GM19239 (cell line): ENCODE data around the gene NPY.
A peak's percentile ranks its signal among the peaks of the same experiment; 100 is the strongest.
"Not testable (repeated sequence)": the region's sequence is repeated elsewhere in the genome, so short reads cannot be mapped to it uniquely, and the experiment has no call there.

Experiments
- DNase-seq: peaks from one replicate; pipeline ENCODE4 v3.0.0; 2011; ENCODE audit warnings: low spot score; ENCODE audit not compliant: insufficient read length
- FAIRE-seq: peaks from 2 replicates; lab custom pipeline; 2011; peaks lifted over from hg19 to GRCh38; lab: Jason Lieb, UNC

Gene NPY

DNA sequence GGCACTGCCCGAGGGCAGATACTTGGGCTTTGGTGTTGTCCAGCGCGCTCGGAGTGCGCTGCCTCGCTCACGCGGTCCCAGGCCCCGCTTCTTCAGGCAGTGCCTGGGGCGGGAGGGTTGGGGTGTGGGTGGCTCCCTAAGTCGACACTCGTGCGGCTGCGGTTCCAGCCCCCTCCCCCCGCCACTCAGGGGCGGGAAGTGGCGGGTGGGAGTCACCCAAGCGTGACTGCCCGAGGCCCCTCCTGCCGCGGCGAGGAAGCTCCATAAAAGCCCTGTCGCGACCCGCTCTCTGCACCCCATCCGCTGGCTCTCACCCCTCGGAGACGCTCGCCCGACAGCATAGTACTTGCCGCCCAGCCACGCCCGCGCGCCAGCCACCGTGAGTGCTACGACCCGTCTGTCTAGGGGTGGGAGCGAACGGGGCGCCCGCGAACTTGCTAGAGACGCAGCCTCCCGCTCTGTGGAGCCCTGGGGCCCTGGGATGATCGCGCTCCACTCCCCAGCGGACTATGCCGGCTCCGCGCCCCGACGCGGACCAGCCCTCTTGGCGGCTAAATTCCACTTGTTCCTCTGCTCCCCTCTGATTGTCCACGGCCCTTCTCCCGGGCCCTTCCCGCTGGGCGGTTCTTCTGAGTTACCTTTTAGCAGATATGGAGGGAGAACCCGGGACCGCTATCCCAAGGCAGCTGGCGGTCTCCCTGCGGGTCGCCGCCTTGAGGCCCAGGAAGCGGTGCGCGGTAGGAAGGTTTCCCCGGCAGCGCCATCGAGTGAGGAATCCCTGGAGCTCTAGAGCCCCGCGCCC lies at the start of gene NPY:
NPY (plus strand) TSS at position 294 of the 802 bp plus-strand sequence. CDS start 1,051 bp downstream, outside the sequence.
- FAIRE-seq = no peak
- DNase-seq = no peak

DNA sequence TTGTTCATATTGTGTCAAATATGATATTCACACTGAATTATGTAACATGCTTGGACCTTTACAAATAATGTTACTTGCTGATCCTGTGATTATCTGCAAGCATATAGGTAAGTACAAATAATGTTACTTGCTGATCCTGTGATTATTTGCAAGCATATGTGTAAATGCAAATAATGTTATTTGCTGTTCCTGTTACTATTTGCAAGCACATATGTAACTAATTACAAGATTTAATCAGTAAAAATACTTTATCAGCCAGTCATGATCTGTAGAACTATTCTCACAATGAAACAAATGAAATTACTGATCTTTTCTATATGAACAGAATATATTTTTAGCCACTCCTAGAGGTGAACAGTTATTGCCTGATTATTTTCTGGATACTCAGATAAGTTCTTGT lies 44.7 kb upstream of the NPY start:
- DNase-seq (no peak), FAIRE-seq (no peak)

DNA sequence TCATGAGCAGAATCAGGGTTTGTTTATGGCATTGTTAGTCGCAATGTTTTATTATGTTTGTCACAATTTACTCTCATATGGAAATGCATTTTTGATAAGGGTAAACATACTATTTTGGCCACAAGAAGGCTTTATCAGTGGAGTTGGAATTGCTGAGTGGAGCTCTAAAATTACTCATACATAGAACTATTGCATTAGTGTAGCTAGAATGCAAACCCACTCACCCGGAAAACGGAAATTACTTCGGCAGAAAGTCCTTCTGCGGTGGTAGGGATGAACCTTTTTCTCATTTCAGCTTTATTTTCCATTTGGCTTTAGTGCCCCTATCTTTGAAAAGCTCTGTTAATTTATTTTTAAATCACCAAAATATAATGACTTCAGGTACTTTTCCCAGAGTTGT lies 42.8 kb upstream of the NPY start:
- no peak for FAIRE-seq
- DNase-seq = no peak

DNA sequence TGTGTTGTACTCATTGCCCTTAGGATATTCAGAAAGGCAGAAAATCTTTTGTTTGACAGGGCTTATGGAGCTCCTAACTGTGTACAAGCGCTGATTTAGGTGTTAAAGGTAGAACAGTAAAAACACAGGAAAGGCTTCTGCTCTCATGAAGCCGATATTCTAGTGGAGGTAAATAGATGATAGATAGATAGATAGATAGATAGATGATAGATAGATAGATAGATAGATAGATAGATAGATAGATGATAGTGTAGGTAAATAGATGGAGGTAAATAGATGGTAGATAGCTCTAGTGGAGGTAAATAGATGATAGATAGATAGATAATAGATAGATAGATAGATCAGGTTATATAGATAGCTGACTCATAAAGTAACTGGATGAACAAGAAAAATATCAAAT lies 39.4 kb upstream of the NPY start:
- DNase-seq (no peak), FAIRE-seq (no peak)

DNA sequence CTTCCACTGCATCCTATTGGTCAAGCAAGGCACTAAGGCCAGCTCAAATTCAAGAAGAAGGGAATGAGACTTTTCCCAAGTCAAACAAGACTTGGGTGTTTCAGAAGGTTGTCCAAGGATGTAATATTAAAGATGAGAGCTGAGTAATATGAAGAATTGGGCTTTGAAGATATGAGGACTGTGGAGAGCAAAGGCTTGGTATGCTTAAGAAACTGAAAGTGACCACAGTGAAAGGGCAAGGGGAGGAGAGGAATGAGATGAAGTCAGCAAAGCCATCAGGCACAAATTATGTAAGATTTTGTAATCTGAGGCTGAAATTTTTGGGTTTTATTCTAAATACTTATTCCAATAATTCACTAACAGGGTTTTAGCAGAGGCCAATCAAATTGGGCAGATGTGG lies 38.6 kb upstream of the NPY start:
- FAIRE-seq (no peak), DNase-seq (no peak)

DNA sequence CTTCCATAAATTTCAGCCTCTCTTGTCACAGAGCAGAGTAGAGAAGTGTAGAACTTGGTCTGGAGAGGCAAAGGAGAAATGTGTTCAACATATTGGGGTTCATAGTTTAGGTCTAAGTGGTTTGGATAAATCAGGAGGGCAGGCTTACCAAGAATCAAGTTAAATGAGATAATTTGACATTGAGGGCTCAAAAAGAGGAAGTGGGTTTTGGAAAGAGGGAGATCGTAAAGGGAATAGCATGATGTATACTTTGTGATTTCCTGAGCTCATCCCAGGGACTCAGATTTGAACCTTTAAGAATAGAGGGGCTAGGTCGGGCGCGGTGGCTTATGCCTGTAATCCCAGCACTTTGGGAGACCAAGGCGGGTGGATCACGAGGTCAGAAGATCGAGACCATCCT lies 34.7 kb upstream of the NPY start:
- no peak for FAIRE-seq

DNA sequence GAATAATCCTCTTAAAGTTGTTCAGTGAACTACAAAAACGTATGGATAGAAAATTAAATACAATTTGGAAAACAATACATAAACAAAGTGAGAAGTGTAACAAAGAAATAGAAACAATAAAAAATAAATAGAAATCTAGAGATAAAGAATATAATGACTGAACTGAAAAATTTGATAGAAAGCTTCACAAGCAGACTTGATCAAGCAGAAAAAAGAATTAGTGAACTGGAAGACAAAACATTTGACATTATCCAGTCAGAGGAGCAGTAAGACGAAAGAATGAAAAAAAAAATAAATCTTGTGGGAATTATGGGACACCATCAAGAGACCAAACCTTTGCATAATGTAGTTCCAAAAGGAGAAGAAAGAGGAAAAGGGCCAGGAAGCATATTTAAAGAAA lies 32.4 kb upstream of the NPY start:
- FAIRE-seq = no peak

More for the DNA sequence above, 34.7 kb upstream of the NPY start:
- no peak for DNase-seq

DNA sequence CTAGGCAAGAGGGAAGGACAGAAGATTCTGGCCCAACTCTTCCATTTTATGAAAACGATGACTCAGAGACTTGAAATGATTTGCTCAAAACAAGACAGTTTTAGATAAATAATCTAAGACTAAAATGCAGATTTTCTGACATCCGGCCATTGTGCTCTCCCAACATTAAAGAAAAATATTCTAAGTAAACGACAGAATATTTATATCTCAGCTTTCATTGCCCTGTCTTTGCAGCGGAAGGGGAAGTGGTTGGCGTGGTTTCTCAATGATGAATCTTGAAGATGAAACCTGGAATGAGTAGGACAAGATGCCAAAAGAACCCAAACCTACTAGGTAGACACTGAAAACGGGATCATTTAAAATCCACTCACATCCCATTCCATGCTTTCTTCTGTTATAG lies 28.9 kb upstream of the NPY start:
- FAIRE-seq (no peak), DNase-seq (no peak)

More for the DNA sequence above, 32.4 kb upstream of the NPY start:
- DNase-seq = no peak

DNA sequence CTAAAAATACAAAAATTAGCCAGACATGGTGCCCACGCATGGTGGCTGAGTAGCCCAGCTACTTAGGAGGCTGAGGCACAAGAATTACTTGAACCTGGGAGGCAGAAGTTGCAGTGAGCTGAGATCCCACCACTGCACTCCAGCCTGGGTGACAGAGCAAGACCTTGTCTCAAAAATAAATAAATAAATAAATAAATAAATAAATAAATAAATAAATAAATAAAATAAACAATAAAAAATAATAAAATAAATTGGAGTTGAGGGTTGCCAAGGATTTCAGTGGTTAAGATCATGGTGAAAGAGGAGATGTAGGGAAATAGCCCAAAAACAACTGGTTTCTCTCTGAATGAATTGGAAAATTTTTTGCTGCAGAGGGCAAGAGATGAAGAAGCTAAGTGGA lies 25.7 kb upstream of the NPY start:
- not testable (repeated sequence) for DNase-seq, FAIRE-seq

DNA sequence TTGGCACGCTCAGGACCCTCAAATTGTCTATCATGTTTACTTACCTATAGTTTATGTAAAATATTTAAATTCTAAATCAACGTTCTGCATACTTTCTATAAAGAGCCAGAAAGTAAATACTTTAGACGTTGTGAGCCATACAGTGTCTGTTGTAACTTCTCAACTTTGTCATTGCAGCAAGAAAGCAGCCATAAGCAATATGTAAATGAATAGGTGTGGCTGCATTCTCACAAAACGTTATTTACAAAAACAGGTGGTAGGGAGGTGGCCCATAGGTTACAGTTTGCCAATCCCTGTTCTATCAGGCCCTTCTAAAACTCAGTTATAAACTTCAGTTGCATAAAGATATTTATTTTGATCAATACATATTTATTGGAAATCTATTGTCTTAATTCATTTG lies 12.1 kb upstream of the NPY start:
- no peak for FAIRE-seq
- DNase-seq = no peak

DNA sequence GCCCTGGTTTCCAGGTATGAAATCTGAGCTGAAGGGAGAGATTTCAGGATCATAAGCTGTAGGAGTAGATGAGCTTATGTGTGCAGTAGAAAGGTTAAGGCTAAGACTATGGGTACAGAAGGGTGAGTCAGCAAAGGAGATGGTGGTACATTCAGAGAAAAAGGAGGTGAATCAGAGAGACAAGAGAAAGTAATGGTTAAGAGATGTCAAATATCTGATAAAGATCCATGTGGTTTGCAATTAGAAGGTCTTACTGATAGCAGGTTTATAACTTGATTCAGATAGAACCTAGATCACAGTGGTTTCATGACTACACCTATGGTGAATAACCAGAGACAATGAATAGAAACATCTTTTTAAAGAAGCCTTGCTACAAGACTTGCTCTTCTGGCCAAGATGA lies 4.5 kb upstream of the NPY start:
- DNase-seq = no peak
- no peak for FAIRE-seq

DNA sequence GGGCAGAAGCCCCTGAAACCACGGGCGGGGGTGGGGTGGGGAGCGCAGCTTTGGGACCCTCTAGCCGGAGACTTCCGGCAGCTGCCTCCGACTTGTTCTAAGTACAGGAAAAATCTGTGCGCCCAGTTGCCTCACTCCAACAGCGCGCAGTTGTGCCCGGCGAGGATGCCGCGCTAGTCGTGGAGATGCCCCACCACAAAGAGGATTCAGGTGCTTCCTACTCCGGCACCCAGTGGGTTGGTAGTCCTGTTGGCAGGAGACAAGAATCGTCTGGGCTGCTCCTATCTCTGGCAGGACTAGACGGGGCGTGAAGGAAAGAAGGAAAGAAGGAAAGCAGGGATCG lies 465 bp upstream of the NPY start:
- no peak for FAIRE-seq
- no peak for DNase-seq

DNA sequence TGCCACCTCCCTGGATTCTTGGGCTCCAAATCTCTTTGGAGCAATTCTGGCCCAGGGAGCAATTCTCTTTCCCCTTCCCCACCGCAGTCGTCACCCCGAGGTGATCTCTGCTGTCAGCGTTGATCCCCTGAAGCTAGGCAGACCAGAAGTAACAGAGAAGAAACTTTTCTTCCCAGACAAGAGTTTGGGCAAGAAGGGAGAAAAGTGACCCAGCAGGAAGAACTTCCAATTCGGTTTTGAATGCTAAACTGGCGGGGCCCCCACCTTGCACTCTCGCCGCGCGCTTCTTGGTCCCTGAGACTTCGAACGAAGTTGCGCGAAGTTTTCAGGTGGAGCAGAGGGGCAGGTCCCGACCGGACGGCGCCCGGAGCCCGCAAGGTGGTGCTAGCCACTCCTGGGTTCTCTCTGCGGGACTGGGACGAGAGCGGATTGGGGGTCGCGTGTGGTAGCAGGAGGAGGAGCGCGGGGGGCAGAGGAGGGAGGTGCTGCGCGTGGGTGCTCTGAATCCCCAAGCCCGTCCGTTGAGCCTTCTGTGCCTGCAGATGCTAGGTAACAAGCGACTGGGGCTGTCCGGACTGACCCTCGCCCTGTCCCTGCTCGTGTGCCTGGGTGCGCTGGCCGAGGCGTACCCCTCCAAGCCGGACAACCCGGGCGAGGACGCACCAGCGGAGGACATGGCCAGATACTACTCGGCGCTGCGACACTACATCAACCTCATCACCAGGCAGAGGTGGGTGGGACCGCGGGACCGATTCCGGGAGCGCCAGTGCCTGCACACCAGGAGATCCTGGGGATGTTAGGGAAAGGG lies 913 bp downstream of the NPY start:
- no peak for DNase-seq
- no peak for FAIRE-seq

DNA sequence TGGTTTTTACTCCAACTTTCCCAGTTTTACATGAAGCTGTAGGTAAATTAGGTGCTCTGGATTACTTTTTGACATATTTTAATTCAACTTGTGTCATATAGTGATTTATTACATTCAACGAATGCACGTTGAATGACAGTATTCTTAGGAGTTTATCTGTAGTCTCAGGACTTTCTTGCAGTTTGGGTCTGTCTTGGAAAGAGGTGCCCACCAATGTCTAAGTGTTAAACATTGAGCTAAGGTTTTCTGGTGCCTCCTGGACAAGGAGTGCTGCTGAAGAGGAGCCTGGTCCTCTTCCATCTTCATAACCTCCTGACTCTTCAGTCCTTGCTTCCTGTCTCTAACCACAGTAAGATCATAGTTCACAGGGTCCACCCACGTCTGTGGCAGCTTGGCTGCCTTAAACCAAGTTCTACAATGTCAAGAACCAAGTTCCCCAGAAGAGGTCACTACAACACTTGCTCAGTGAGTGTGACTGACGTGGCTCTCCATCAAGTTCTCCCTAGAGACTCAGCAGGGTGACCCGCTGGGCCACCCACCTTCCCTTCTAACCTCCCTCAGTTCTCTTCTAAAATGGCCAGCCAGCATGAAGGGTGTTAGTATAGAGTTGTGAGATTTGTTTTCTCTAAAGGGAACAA lies 6.1 kb downstream of the NPY start:
- peak; percentile 95 for FAIRE-seq
- DNase-seq = peak; percentile 52

DNA sequence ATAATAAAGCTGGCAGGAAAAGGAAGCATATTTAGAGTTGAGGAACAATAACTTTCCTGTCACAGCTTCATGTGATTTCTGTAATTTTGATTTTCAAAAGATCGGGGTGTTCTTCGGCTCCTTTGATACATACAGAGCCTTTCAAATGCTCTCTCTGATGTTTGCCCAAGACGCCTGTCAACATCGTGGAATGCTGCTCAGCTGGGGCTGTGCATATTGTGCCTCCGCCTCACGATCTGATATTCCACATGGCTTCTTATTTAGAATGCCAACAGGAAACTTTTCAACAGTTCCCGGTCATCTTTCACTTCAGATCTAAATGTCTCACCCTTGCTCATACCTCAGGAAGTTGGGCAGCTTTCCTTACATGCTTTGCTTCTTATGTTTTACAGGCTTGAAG lies 7.3 kb downstream of the NPY start:
- FAIRE-seq (no peak), DNase-seq (no peak)

DNA sequence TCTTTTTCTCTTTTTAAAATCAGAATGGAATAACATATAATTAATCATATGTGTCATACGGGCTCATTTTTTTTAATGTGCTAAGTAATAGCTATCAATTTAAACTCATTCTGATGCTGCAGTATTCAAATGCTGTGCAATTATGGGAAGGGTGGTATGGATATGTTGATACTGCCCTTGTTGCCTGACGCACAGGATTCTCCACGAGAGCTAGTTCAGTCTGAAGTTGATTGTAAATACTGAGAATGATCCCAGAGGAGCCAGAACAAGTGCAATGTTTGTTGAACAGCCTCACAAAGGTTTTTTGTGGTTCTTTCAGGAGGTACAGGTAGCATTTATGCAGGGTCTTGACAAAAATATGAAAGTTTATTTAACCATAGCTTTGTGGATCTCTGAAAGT lies 13.4 kb downstream of the NPY start:
- DNase-seq (no peak), FAIRE-seq (peak; percentile 66)

DNA sequence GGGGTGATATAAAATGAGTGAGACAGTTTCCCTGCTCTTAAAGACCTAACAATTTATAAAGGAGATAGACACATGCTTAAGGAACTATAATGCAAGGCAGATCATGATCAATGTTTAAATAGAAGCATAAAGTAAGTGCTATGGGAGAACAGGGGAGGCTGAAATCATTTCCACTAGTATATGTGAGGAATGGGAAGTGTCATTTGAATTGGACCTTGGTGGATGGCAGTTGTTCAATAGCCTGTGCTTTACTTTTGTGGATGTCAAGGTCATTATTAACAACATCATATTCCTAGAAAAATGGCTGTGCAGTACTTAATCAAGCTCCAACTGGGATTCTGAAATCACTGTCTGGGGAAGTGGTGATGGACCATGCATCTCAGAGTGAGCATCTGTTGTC lies 14.7 kb downstream of the NPY start:
- no peak for DNase-seq

DNA sequence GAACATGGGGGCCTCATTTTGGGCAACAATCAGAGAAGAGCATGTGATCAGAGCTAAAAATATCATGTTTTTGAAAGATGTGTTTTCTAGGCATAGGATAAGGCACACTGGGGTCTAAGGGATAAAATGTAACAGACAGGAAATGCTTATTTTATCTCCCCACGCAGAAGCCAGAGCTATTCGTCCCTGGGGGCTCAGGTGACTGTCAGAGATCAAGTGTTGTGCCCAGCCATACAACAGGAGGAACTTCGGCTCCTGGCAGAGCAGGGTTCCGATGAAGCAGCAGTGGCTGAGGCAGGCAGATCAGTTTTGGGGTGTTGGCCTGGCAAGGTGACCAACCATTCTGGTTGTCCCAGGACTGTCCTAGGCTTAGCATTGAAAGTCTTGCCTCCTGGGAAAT lies 15.2 kb downstream of the NPY start:
- FAIRE-seq (no peak), DNase-seq (no peak)

More for the DNA sequence above, 14.7 kb downstream of the NPY start:
- FAIRE-seq = no peak

DNA sequence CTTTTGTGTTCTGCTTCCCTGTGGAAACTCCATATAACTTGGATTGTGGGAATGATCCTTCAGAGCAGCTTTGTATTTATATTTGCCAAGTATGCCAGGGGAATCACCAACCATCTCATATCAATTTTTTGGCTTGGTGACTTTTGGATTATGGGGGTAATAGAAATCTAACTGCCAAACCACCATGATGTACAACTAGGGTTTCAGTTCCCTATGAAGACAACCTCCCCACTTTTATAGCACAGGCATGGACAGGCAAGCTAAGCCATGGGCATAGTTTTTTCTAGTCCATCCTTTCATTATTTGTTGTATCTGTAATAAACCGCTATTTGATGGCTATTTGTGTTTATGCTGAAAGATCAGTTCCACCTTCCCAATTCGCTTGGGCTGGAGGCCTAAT lies 17.7 kb downstream of the NPY start:
- FAIRE-seq (no peak), DNase-seq (no peak)

DNA sequence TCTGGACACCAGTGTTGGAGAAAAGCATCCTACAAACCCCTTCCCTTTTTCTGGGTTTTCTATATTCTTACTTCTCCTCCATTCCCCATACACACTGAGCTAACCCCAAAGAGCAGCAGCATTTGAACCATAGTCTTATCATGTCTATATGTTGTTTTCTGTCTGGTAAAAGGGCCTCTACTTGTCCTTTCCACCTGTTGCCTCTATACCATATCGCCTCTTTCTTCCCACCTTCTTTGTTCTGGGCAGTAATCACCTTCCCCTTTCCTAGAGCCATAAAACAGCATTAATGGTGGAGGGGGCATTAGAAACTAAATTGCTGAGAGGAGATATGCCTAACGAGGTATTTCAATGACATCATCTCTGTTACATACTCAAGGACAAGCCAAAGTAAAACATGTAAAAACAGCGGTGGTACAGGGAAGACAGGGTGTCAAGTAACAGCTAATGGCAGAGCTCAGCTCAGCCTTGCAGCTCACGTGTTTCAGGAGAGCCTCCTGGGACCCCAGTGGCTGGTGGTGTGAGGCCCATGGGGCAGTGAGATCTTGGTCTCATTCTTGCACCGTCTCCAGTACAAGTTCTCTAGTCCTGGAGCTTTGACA lies 20.6 kb downstream of the NPY start:
- DNase-seq (no peak), FAIRE-seq (no peak)

DNA sequence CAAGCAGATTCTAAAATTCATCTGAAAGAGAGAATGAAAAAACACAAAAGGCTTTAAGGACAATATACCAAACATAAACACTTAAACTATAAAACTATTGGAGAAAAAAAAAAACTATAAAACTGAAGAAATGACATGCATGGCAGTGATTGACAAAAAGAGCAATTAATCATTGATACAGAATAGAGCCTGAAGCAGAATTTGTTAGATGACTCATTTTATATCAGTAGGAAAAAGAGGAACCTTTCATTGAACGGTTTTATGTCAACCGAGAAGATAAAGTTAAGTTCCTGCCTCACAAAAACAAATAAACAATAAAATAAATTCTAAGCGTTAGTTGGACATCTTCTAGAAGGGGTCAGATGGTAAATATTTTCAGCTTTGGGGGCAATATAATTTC lies 23.3 kb downstream of the NPY start:
- DNase-seq = no peak
- FAIRE-seq = no peak
